Transverse colon (tissue), 4 donors: ENCODE measurements around the gene FOS. TPM values are rescaled to one million over a fixed set of nuclear protein-coding genes. Genes with fewer than 3 reads are reported as not detected.
A peak's percentile ranks its signal among the peaks of the same experiment; 100 is the strongest.

Experiments used
- DNase-seq: peaks from one replicate; pipeline ENCODE4 v3.0.0-alpha.2; 2019
- H3K27ac ChIP-seq, 4 donors: fragments of 200-600 bp; sonication (generic); 2 replicates each; pipeline ENCODE4 v1.5.1; 2016 to 2018; ENCODE audit warnings: inconsistent platforms in 4 of 4
- H3K27me3 ChIP-seq: fragments of 200-600 bp; sonication (generic); 2 replicates; pipeline ENCODE4 v1.5.1; 2017; ENCODE audit warnings: inconsistent platforms
- H3K36me3 ChIP-seq, 4 donors: fragments of 200-600 bp; sonication (generic); 2 replicates each; pipeline ENCODE4 v1.5.1; 2017 to 2019; ENCODE audit warnings: inconsistent platforms in 4 of 4
- H3K4me1 ChIP-seq, 4 donors: fragments of 200-600 bp; sonication (generic); 2 replicates each; pipeline ENCODE4 v1.5.1; 2017 to 2020; ENCODE audit warnings: inconsistent platforms in 4 of 4
- H3K4me3 ChIP-seq, 4 donors: fragments of 200-600 bp; sonication (generic); 1 replicate in 1 of 4; 2 replicates in 3 of 4; pipeline versions ENCODE4 v1.5.1 to v1.6.1; 2017 to 2019; ENCODE audit warnings: inconsistent platforms in 4 of 4
- H3K9me3 ChIP-seq, 2 donors: fragments of 200-600 bp; sonication (generic); 2 replicates each; pipeline ENCODE4 v1.5.1; 2017 to 2019; ENCODE audit warnings: inconsistent platforms in 2 of 2
- CTCF ChIP-seq, 5 experiments: fragments of 200-600 bp in 3 of 5; fragments of 450-650 bp in 2 of 5; sonication (generic) in 3 of 5; IDR thresholded peaks; 1 replicate in 2 of 5; 2 replicates in 3 of 5; pipeline ENCODE4 v1.5.1; 2016 to 2017; ENCODE audit warnings: antibody characterized with exemption in 5 of 5, inconsistent platforms in 3 of 5, mild to moderate bottlenecking in 2 of 5, moderate library complexity in 1 of 5
- EP300 ChIP-seq: sonication (generic); formaldehyde crosslinking; IDR thresholded peaks from one replicate; pipeline ENCODE4 v1.6.1; 2017; ENCODE audit warnings: antibody characterized with exemption, low read depth
- POLR2A ChIP-seq: fragments of 450-650 bp; IDR thresholded peaks from one replicate; pipeline ENCODE4 v1.6.1; 2016; ENCODE audit warnings: antibody characterized with exemption, mild to moderate bottlenecking, moderate library complexity
- POLR2AphosphoS5 ChIP-seq, 3 donors: sonication (generic); formaldehyde crosslinking; IDR thresholded peaks; one replicate each; pipeline ENCODE4 v1.6.1; 2016; ENCODE audit warnings: antibody characterized with exemption in 3 of 3
- WGBS, 2 donors: methylation state at CpG; one replicate each; pipeline ENCODE4 v1.1.5; 2018; ENCODE audit warnings: low coverage in 1 of 2; 5-methylcytosine and 5-hydroxymethylcytosine counted together
- in situ Hi-C, 4 donors: fragments of 200-750 bp; cut with MboI; loops; one replicate each; pipeline versions ENCODE4 v1.15.0 to v1.15.1; 2017; ENCODE audit warnings: low sequenced_read_pairs in 3 of 4, low pct_ligation_motif_present in 1 of 4, low pct_unique_long_range_greater_than_20kb in 1 of 4
- intact Hi-C: fragments of 100-400 bp; cut with DNase I; formaldehyde crosslinking; loops from one replicate; pipeline ENCODE4 v1.15.1; 2023; ENCODE audit warnings: low total_unique reads
- total RNA-seq, 4 donors: library from RNA; depleted of rRNA; stranded (reverse); fragments of >200 nt; gene quantifications; one replicate each; pipeline ENCODE4 v1.1.0, GENCODE V29; 2016

FOS gene
- total RNA-seq, 4 donors from 2014 or later: 345 to 1,356 (median 884) TPM

- Histone ChIP-seq H3K36me3 (no peaks in the 10 kb centered on the region), H3K27ac (peak overlapping the region; percentile 62 to 80 (median 74)), H3K4me1 (peaks cover 9 to 29% (median 22%) of the 10 kb centered on the region in 4 donors), H3K4me3 (no peak overlapping the region), H3K27me3 (no peaks in the 10 kb centered on the region), H3K9me3 (no peaks in the 10 kb centered on the region)
- WGBS, 2 donors: 21 to 40% methylated on average over 1 to 13 of the region's 13 CpGs
- peak; percentile 7 to 47 (median 37) for TF ChIP-seq POLR2AphosphoS5 (IDR thresholded peaks at IDR 0.05)
- TF ChIP-seq CTCF (IDR thresholded peaks at IDR 0.05): no peak
- no peak for TF ChIP-seq EP300
- peak; percentile 5 for TF ChIP-seq POLR2A
- in situ Hi-C loops (loop anchor here in 2 of 4 donors (5.0 to 25.0 kb wide), 2 partner anchors 102 to 172 kb away; no protein-coding TSS in a partner anchor), intact Hi-C loops (no loop called here)
- DNase-seq: peak; percentile 74
Observed at GRCh38 chr14:75310295-75311111, 31.9 kb downstream of the FOS start.

GRCh38 chr14:75311356-75311755 lies 32.7 kb downstream of the FOS start:
- peak overlapping the region; percentile 62 to 80 (median 74) for H3K27ac ChIP-seq
- no peaks in the 10 kb centered on the region for H3K27me3 ChIP-seq
- peaks cover 9 to 35% (median 24%) of the 10 kb centered on the region in 4 donors for H3K4me1 ChIP-seq
- H3K36me3 ChIP-seq: no peaks in the 10 kb centered on the region
- intact Hi-C loops (no loop called here), in situ Hi-C loops (loop anchor here in 2 of 4 donors (5.0 to 25.0 kb wide), 2 partner anchors 101 to 171 kb away; no protein-coding TSS in a partner anchor)
- DNase-seq: no peak
- WGBS, 2 donors: 61 to 69% methylated on average over 3 to 4 of the region's 4 CpGs
- no peaks in the 10 kb centered on the region for H3K9me3 ChIP-seq
- no peak overlapping the region for H3K4me3 ChIP-seq
- TF ChIP-seq POLR2AphosphoS5 (IDR thresholded peaks at IDR 0.05) (no peak), CTCF (IDR thresholded peaks at IDR 0.05) (no peak), POLR2A (no peak), EP300 (no peak)

- WGBS, 2 donors: 83 to 88% methylated on average over 3 to 4 of the region's 4 CpGs
- no peak for TF ChIP-seq CTCF (IDR thresholded peaks at IDR 0.05)
- no peak for TF ChIP-seq POLR2A
- TF ChIP-seq EP300: no peak
- no peak for TF ChIP-seq POLR2AphosphoS5 (IDR thresholded peaks at IDR 0.05)
- Histone ChIP-seq H3K36me3 (no peaks in the 10 kb centered on the region), H3K27ac (no peak overlapping the region), H3K9me3 (no peaks in the 10 kb centered on the region), H3K4me1 (peaks cover 9 to 35% (median 24%) of the 10 kb centered on the region in 4 donors), H3K4me3 (no peak overlapping the region), H3K27me3 (no peaks in the 10 kb centered on the region)
- no peak for DNase-seq
- in situ Hi-C loops: loop anchor here in 2 of 4 donors (5.0 to 25.0 kb wide), 2 partner anchors 100 to 170 kb away; no protein-coding TSS in a partner anchor
- intact Hi-C loops: no loop called here
Observed at GRCh38 chr14:75312341-75312740, 33.7 kb downstream of the FOS start.

GRCh38 chr14:75313294-75313693 lies 34.7 kb downstream of the FOS start:
- Histone ChIP-seq H3K4me1 (peaks cover 9 to 38% (median 24%) of the 10 kb centered on the region in 4 donors), H3K9me3 (no peaks in the 10 kb centered on the region), H3K27me3 (no peaks in the 10 kb centered on the region), H3K27ac (no peak overlapping the region), H3K36me3 (no peaks in the 10 kb centered on the region), H3K4me3 (no peak overlapping the region)
- WGBS, 2 donors: 93 to 94% methylated on average over 3 to 5 of the region's 5 CpGs
- TF ChIP-seq CTCF (IDR thresholded peaks at IDR 0.05) (no peak), EP300 (no peak), POLR2A (no peak), POLR2AphosphoS5 (IDR thresholded peaks at IDR 0.05) (no peak)
- in situ Hi-C loops: loop anchor here in 2 of 4 donors (5.0 to 25.0 kb wide), 2 partner anchors 99 to 169 kb away; no protein-coding TSS in a partner anchor
- intact Hi-C loops: no loop called here
- no peak for DNase-seq
